ENCODE measurements around the gene ASNSD1. TPM values are rescaled to one million over a fixed set of nuclear protein-coding genes. Genes with fewer than 3 reads are reported as not detected.
"Not testable (repeated sequence)": the region's sequence is repeated elsewhere in the genome, so short reads cannot be mapped to it uniquely, and the experiment has no call there.

ASNSD1 gene
- total RNA-seq, 1 experiment from 2014 or later: 177 TPM

DNA sequence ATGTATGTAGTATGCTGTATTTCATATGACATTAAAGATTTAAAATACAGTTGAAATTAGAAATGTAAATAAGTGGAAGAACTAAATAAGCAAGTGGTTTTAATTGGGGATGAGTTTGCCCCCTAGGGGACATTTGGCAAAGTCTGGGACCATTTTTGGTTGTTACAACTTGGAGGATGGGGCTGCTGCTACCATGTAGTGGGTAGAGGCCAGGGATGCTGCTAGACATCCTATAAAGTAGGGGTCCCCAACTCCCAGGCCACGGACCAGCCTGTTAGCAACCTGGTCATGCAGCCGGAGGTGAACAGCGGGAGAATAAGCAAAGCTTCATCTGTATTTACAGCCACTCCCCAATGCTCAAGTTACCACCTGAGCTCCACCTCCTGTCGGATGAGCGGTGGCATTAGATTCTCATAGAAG is 27.9 kb upstream of the ASNSD1 start:
- no peaks in the 10 kb centered on the region for H3K36me3 ChIP-seq
- H3K4me3 ChIP-seq: no peak overlapping the region
- peaks cover 2% of the 10 kb centered on the region; the same call in 1 of the 2 replicates for H3K4me1 ChIP-seq
- no peaks in the 10 kb centered on the region for H3K9me3 ChIP-seq (replicated peaks)
- no peaks in the 10 kb centered on the region for H3K27me3 ChIP-seq
- peak in 1 of 2 experiments; percentile 59 for DNase-seq
- H3K27ac ChIP-seq: no peak overlapping the region

DNA sequence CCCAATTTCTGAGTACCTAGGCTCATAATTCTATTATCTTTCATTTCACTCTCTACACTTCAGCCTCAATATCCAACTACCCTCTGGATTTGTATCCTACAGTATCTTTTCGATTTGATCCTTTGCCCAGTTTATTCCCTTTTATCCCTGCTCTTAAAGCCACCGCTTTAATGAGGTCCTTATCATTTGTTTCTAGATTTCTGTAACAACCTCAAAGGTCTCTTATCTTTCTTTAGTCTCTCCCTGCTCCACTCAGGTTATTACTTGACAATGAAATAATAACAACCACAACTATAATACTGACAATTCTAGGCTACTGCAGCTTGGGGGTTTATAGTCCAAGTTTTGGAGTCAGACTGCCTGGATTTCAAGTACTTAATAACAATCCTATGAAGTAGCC is 25.9 kb upstream of the ASNSD1 start:
- Histone ChIP-seq H3K27me3 (no peaks in the 10 kb centered on the region), H3K4me1 (no peaks in the 10 kb centered on the region; the same call in 1 of the 2 replicates), H3K9me3 (replicated peaks) (no peaks in the 10 kb centered on the region), H3K4me3 (no peak overlapping the region), H3K27ac (no peak overlapping the region), H3K36me3 (no peaks in the 10 kb centered on the region)
- no peak for DNase-seq

DNA sequence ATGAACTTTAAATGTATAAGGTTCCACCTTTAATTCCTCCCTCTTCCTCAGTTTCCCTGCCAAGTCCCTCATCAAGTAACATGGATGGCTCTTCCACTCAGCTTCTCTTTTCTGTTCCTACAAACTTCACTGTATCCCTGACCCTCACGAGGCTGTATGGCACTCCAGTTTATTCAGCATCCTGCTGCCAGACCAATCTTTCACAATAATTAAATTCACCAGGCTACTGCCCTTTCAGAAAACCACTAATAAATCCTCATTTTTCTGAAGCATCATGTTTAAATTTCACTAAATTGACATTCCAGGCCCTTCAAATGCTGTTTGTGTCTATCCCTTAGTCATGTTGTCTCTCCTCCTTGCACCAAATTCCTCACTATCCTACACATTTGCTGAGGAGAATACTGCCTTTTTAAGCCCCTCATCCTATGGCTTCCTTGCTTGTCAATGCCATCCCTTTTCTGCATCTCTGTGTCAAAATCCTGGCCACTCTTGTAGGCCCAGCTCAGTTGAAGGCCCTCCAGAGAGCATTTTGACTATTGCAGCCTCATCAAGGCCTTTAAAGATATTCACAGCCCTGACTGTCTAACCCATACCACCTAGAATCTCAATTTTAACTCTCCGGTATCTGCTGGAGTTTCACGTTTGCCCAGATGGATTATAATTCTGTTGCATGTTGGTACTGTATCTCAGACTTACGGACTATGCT is 22.8 kb upstream of the ASNSD1 start:
- H3K36me3 ChIP-seq: no peaks in the 10 kb centered on the region
- DNase-seq: no peak
- H3K27ac ChIP-seq: no peak overlapping the region
- H3K4me3 ChIP-seq: no peak overlapping the region
- no peaks in the 10 kb centered on the region for H3K9me3 ChIP-seq (replicated peaks)
- H3K27me3 ChIP-seq: no peaks in the 10 kb centered on the region
- H3K4me1 ChIP-seq: no peaks in the 10 kb centered on the region

DNA sequence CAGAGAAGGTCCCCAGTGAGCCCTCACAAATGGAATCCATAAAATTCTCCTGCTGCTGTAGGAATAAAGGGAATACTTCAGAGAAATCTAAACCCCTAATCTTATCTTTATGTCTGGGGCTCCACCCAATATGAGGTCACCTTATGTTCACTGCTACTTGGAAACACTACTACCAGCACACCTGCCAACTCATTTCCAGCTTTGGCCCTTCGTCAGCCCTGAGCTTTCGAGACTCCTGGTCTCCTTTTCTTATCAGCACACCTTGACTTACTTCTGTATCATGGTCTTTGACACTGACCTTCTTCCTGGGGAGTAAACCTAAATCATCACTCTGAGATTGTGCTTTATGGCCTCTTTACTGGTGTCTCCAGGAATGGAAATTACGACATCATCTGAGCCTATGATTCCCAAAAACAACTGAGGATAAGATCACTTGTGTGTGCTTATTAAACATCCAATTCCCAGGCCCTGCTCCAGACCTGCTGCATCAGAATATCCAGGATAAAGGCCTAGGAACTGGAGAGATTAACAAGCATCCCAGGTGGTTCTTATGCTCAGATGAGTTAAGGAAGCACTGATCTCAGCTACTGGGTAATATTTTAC is 22.2 kb upstream of the ASNSD1 start:
- DNase-seq: no peak
- H3K27me3 ChIP-seq: 0 out of 2 replicates have a peak, but pooled peaks cover 2% of the 10 kb centered on the region
- H3K36me3 ChIP-seq: no peaks in the 10 kb centered on the region
- no peak overlapping the region for H3K27ac ChIP-seq
- no peaks in the 10 kb centered on the region for H3K4me1 ChIP-seq
- no peaks in the 10 kb centered on the region for H3K9me3 ChIP-seq (replicated peaks)
- no peak overlapping the region for H3K4me3 ChIP-seq

DNA sequence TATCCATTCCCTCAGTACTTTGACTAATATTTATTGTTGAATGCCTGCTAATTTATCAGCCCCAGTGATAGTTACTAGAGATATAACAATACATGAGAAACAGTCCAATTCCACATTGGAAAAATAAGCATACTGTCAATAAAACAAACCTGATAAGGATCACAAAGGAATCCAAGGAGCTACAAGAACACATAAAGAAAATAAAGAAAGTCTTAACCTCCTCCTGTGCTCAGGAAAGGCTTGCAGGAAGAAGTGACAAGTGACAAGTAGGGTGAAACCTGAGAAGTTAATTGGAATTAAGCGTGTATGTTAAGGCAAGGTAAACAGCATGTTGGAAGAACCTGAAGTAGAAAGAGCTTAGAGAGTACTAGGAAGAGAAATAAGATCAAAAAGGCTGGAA is 20.3 kb upstream of the ASNSD1 start:
- no peak overlapping the region for H3K27ac ChIP-seq
- H3K4me1 ChIP-seq: no peaks in the 10 kb centered on the region
- no peak for DNase-seq
- 0 out of 2 replicates have a peak, but pooled peaks cover 8% of the 10 kb centered on the region for H3K27me3 ChIP-seq
- H3K36me3 ChIP-seq: no peaks in the 10 kb centered on the region
- H3K4me3 ChIP-seq: no peak overlapping the region
- no peaks in the 10 kb centered on the region for H3K9me3 ChIP-seq (replicated peaks)

DNA sequence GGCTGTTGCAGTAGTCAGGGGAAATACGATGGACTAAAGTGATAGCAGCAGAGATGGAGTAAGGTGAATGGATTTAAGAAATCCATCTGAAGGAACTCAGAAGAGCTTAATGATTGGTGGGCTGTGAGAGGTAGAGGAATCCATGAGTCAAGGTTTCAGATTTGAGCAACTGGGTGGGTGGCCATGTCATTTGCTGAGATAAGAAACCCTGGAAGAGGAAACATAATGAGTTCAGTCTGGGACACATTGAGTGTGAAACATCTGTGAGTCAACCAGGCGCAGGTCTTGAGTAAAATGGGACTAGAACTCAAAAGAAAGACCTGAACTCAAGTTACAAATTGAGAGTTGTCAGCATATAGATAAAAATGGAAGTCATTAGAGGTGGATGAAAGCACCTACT is 19.7 kb upstream of the ASNSD1 start:
- Histone ChIP-seq H3K27me3 (0 out of 2 replicates have a peak, but pooled peaks cover 8% of the 10 kb centered on the region), H3K36me3 (no peaks in the 10 kb centered on the region), H3K9me3 (replicated peaks) (no peaks in the 10 kb centered on the region), H3K27ac (no peak overlapping the region), H3K4me1 (no peaks in the 10 kb centered on the region), H3K4me3 (no peak overlapping the region)
- DNase-seq: no peak

DNA sequence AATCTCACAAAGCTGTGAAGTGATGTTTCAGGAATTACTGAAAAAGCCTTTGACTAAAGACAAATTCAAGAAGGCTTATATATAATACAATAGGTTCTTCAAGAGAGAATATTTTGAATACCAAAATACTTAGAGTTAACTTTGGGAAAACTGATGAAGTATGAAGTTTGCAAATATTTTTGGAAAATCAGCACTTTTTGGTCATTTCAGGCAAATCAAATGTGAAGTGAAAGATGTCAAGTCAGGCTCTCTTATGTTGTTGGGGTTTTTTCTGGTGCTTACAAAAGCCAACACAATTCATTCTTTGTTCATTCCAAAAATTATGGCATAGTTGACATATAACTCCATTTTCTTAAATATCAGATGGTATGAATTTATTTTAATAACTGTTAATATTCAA is 14.7 kb upstream of the ASNSD1 start:
- Histone ChIP-seq H3K4me3 (no peak overlapping the region), H3K27me3 (0 out of 2 replicates have a peak, but pooled peaks cover 8% of the 10 kb centered on the region), H3K4me1 (peaks cover 7% of the 10 kb centered on the region; the same call in 1 of the 2 replicates), H3K27ac (no peak overlapping the region), H3K36me3 (no peaks in the 10 kb centered on the region), H3K9me3 (replicated peaks) (peaks cover 4% of the 10 kb centered on the region; the same call in 1 of the 2 replicates)
- no peak for DNase-seq

DNA sequence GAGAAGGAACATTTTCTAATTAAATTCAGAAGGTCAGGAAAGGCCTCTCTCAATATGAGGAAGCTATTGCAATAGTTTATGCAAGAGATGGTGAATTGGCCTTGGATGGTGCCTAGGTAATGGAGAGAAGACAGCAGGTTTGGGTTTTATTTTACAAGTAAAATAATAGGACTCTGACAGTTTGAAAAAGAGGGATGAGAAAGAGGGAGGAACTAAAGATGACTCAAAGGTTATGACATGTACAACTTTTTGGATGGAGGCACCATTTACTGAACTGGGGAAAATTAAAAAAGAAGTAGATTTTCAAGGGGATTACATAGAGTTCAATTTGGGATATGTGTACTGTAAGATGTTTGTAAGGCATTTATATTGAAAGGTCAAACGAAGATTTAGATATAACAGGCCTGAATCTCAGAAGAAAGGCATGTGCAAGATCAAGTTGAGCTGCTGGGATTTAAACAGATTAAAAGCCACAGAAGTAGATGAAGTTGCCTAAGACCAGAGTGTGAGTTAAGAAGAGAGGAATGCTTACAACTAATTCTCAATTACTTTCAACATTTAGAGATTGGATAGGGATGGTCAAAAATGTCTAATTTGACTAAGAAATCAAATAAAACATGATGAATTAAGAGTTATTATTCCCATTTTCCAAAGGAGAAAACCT is 12.3 kb upstream of the ASNSD1 start:
- peaks cover 7% of the 10 kb centered on the region; the same call in 1 of the 2 replicates for H3K4me1 ChIP-seq
- no peaks in the 10 kb centered on the region for H3K36me3 ChIP-seq
- H3K27me3 ChIP-seq: 0 out of 2 replicates have a peak, but pooled peaks cover 7% of the 10 kb centered on the region
- no peak overlapping the region for H3K4me3 ChIP-seq
- H3K9me3 ChIP-seq (replicated peaks): peaks cover 9% of the 10 kb centered on the region
- H3K27ac ChIP-seq: no peak overlapping the region
- no peak for DNase-seq

DNA sequence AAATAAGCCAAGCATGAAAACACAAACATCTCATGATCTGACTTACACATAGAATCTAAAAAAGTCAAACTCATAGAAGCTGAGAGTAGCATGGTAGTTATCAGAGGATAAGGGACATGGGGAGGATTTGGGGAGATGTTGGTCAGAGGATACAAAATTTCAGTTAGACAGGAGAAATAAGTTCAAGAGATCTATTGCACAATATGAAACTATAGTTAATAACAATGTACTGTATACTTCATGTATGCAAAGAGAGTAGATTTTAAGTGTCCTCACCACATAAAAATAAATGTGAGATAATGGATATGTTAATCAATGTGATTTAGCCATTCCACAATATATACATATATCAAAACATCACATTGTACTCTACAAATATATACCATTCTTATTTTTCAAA is 10.0 kb upstream of the ASNSD1 start:
- Histone ChIP-seq H3K27ac (no peak overlapping the region), H3K36me3 (no peaks in the 10 kb centered on the region), H3K9me3 (replicated peaks) (peaks cover 9% of the 10 kb centered on the region), H3K4me3 (no peak overlapping the region), H3K27me3 (no peaks in the 10 kb centered on the region), H3K4me1 (peaks cover 22% of the 10 kb centered on the region)
- no peak for DNase-seq

DNA sequence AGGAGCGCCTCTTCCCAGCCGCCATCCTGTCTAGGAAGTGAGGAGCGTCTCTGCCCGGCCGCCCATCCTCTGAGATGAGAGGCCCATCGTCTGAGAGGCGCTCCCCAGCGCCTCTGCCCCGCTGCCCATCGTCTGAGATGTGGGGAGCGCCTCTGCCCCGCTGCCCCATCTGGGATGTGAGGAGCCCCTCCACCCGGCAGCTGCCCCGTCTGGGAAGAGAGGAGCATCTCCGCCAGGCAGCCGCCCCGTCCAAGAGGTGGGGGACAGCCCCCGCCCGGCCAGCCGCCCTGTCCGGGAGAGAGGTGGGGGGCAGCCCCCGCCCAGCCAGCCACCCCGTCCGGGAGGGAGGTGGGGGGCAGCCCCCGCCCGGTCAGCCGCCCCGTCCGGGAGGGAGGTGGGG is 7.8 kb upstream of the ASNSD1 start:
- not testable (repeated sequence) for DNase-seq; H3K36me3 ChIP-seq; H3K27ac ChIP-seq; H3K27me3 ChIP-seq; H3K4me3 ChIP-seq; H3K9me3 ChIP-seq (replicated peaks)
- peaks cover 22% of the 10 kb centered on the region for H3K4me1 ChIP-seq

DNA sequence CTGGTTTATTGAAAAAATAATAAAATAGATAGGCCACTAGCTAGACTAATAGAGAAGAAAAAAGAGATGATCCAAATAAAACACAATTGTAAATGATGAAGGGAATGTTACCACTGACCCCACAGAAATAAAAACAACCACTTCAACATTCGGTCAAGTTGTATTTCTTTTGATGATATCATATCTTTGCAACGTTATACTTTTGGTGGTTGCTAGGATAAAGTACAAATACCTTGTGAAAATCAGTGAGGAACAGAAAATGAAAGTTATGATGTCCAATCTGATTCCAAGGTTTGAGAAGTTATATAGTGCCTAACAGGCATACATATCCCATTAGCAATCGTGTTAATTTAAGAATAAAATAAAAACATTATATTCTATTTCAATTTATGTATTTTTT is 6.6 kb upstream of the ASNSD1 start:
- DNase-seq: no peak
- H3K27me3 ChIP-seq: no peaks in the 10 kb centered on the region
- H3K4me3 ChIP-seq: no peak overlapping the region

DNA sequence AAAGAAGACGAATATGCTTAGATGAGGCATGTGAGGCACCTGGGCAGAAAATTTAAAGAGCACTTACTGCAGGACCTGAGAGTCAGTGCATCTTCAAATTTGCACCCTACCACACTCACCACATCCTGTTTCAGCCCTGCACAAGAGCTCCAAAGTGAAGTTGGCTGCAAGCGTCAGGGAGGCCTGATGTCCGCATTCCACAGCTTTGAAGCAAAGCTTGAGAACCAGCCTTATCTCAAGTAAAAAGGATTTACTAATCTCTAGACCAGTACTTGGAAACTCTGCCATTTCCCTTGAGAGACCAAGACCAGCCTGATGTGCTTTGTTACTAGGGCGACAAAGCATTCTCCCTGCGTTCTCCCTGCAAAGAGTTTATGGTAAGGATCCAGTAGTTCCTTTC is 3.4 kb upstream of the ASNSD1 start:
- DNase-seq: no peak
- peaks cover 32% of the 10 kb centered on the region for H3K4me1 ChIP-seq
- no peak overlapping the region for H3K27ac ChIP-seq
- no peak overlapping the region for H3K4me3 ChIP-seq
- no peaks in the 10 kb centered on the region for H3K36me3 ChIP-seq
- no peaks in the 10 kb centered on the region for H3K27me3 ChIP-seq
- H3K9me3 ChIP-seq (replicated peaks): no peaks in the 10 kb centered on the region

More for the DNA sequence above, 6.6 kb upstream of the ASNSD1 start:
- peaks cover 9% of the 10 kb centered on the region for H3K9me3 ChIP-seq (replicated peaks)
- H3K4me1 ChIP-seq: peaks cover 18% of the 10 kb centered on the region
- no peak overlapping the region; the same call in 1 of the 2 replicates for H3K27ac ChIP-seq
- no peaks in the 10 kb centered on the region for H3K36me3 ChIP-seq

DNA sequence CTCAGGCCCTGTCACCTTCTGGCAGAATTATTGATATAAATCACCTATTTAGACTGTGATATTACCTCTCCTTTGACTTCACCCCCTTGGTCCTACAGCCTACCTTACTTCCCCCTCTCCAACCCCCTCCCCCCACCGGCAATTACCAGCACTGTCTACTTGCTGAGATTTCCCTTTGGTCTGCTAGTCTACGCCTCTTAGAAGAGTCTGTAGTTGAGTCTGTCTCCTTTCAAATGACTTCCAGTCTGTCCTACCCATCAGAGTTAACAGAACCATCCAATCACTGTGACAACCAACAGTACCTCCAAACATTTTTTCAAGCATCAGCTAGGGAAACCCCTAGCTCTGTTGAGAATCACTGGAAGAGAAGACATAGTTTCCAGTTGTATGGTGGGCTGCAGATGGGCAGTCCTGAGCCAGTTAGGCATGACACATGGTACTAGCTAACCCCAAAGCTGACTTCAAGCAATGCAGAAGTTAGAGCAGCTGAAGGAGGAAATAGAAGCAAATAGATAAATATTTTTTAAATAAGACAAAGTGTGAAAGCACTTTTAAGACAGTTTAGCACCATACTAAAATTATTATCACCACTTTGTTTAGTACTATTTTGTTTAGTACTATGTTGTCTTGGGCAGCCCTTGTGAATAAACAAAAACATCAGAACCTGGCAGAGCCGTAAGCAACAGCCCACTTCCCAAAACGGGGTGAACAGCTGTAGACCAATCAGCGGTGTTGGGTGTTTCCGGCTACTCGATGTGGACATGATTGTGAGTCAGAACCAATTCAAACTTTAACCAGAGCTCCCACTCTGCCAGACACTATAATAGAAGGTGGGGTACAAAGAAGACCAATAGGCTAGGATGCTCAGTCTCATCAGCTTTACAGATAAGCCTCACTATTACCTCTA is 2.7 kb upstream of the ASNSD1 start:
- DNase-seq: no peak
- peaks cover 32% of the 10 kb centered on the region for H3K4me1 ChIP-seq
- H3K9me3 ChIP-seq (replicated peaks): no peaks in the 10 kb centered on the region
- no peaks in the 10 kb centered on the region for H3K27me3 ChIP-seq
- H3K27ac ChIP-seq: no peak overlapping the region
- no peak overlapping the region for H3K4me3 ChIP-seq
- peaks cover 1% of the 10 kb centered on the region; the same call in 1 of the 2 replicates for H3K36me3 ChIP-seq

DNA sequence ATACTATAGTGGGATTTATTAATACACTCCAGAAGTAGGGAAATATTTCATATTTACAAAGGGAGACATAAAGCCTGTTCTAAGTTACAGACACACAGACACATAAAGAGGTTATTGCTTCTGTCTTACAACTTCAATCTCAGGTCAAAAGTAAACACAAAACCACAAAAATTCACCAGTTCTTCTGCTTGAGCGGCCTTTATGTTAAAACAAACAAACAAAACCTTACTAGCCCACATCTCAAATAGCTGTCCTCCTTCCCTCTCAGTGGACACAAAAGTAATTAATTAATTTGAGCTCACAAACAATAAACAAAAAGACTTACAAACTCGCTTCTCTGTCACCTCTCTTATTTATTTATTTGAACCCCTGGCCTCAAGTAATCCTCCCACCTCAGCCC is 1.5 kb upstream of the ASNSD1 start:
- Histone ChIP-seq H3K4me3 (no peak overlapping the region), H3K27me3 (no peaks in the 10 kb centered on the region), H3K4me1 (peaks cover 28% of the 10 kb centered on the region), H3K27ac (no peak overlapping the region), H3K9me3 (replicated peaks) (no peaks in the 10 kb centered on the region), H3K36me3 (peaks cover 9% of the 10 kb centered on the region; the same call in 1 of the 2 replicates)
- DNase-seq: peak in 1 of 2 experiments; percentile 52
